ENCODE measurements around the gene GNG7.
"Not testable (repeated sequence)": the region's sequence is repeated elsewhere in the genome, so short reads cannot be mapped to it uniquely, and the experiment has no call there.

Gene GNG7

DNA sequence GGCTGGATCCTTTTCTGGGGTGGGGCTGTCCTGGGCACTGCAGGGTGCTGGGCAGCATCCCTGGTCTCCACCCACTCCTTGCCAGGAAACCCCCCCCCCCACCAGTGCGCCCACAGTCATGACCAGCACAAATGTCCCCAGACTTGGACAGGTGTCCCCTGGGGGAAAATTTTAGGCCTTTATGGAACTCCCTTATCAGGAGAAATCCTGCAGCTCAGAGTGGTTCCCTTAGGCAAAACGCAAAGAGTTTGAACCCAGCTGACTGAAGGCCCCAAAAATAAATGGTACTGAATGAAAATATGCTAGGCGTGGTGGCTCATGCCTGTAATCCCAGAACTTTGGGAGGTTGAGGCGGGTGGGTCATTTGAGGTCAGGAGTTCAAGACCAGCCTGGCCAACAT is 174.8 kb downstream of the GNG7 start:
- no peak for DNase-seq

DNA sequence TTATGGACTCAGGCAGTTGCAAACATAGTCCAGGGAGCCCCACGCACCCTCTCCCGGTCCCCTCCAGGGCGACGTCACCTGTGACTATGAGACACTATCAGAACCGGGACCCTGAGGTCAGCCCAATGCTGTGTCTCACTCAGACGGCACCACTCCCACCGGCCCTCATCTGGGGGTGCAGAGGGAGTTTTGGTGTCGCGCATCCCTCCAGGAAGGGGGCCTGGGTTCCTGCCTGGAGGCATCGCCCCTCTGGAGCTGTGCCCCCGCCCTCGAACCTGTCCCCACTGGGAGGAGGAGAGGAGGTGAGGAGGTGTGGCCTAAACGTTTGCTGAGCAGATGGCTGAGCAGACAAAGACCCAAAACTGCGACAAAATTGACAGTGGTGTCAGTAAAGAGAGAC is 175.3 kb downstream of the GNG7 start:
- no peak for DNase-seq

DNA sequence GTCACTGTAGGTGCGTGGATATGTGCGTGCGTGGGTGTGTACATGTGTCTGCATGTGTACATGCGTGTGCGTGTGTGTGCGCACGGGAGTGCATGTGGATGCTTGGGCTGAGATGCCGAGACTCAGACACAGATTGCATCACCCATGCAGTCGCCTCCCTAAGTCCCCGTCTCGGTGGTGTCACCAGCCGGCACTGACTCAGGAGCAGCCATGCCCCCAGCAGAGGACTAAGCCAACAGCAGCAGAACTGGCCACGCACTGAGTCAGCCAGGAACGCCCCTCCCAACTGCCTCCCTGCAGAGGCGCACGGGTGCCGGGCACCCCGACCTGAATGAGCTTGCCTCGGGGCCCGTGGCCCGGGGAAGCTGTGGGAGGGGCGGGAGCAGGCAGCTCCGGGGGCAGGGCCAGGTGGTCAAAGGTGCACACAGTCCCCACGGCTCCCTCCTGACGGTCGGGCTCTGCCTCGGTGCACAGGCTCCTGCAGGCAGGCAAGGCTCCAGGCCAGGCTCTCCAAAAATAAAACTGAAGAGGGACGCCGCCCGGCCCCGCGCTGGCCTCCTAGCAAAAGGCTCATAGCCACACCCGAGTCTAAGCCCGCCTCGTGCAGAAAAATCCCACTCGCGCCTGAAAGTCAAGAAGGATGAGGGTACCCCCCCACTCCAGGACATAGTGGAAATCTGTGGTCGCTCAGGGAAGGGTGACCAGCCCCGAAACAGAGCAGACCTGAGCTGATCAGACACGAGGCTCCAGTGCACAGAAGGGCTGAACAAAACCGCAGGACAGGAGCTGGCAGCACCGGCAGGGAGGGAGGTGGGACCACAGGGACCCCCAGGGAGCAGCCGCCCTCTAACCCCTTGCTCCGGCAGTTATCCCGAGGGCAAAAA is 177.4 kb downstream of the GNG7 start:
- no peak for DNase-seq

DNA sequence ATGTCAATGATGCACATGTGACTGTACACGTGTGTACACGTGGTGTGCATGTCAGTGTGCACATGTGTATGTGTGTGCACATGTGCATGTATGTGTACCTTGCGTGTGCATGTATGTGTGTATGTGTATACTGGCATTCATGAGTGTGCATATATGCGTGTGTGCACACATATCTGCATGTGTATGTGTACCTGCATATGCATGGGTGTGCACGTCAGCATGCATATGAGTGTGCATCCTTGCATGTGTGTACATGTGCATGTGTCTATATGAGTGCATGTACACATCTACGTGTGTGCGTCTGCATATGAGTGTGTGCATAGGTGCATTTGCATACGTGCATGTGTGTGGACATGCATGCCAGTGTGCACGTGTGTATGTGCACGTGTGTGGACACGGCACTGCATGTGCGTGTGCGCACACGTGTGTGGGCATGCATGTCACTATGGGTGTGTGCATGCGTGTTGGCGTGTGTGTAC is 178.1 kb downstream of the GNG7 start:
- no peak for DNase-seq

GRCh38 chr19:2523630-2524311 is 178.7 kb downstream of the GNG7 start:
- DNase-seq: no peak

DNA sequence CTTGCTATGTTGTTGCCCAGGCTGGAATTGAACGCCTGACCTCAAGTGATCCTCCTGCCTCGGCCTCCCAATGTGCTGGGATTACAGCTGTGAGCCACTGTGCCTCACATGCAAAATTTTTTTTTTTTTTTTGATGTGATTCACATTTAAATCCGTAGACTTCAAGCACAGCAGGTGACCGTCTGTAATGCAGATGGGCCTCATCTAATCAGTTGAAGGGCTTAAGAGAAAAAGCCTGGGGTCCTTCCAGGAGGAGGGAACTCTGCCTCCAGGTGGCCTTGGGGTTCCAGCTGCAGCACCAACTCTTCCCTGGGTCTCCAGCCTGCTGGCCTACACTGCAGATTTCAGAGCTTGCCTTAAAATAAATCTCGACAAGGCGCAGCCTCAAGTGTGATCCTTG is 183.0 kb downstream of the GNG7 start:
- no peak for DNase-seq

DNA sequence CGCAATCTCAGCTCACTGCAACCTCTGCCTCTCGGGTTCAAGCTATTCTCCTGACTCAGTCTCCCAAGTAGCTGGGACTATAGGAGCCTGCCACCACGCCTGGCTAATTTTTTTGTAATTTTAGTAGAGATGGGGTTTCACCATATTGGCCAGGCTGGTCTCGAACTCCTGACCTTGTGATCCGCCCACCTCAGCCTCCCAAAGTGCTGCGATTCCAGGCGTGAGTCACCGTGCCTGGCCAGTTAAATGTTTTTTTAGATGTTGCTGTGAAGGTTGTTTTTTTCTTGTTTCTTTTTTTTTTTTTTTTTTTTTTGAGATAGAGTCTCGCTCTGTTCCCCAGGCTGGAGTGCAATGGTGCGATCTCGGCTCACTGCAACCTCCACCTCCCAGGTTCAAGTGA is 183.6 kb downstream of the GNG7 start:
- not testable (repeated sequence) for DNase-seq

DNA sequence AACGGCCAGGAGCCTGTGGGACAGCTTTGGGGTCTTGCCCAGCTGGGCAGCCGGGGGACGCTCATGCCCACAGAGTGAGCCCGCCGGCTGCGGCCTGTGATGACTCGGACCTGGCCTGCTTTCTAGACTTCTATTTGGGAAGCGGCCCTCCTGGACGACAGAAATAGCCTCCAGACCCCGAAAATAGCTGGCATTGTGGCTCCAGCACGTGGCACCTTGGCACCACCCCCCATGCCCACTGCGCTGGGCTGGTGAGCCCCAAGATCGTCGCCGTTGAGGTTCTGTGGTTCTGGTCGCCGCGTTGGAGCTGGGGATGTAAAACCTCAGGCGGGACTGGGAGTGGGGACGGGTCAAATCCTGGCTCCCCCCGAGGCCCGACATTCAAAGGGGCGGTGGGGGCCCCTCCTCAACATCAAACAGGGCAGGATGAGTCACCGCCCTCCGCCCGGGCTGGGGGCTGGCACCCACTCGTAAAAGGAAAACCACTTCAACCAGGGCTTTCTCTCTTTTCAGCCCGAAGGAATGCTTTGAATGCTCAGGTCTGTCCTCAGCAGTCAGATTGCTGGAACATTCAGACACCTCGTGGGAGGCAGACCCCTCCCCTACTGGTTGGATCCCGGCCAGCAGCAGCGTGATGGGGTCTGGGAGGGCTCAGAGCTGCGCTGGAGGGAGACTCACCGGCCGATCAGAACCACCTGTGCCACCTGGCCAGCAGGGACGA is 184.5 kb downstream of the GNG7 start:
- no peak for DNase-seq

DNA sequence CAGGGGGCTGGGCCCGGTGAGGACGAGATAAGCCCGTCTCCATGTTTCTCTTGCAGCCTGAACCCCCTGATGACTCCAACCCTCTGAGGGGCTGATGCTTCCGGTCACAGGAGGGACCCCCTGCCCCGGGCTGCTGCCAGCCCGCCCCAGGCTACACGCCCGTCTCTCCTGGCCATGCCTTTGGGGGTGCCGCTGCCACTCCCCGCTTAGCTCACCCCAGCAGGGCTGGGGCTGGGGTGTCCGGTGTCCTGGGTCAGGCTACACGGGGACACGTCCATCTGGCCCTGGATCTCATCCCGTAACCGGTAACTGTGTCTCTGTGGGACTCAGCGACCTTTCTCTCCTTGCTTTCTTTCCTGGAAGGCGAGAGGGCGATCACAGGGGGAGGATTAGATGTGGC is 185.8 kb downstream of the GNG7 start:
- no peak for DNase-seq

- DNase-seq: no peak
Observed at GRCh38 chr19:2514981-2515518, 187.4 kb downstream of the GNG7 start.

- DNase-seq: no peak
Observed at GRCh38 chr19:2512523-2513431, 189.7 kb downstream of the GNG7 start.

DNA sequence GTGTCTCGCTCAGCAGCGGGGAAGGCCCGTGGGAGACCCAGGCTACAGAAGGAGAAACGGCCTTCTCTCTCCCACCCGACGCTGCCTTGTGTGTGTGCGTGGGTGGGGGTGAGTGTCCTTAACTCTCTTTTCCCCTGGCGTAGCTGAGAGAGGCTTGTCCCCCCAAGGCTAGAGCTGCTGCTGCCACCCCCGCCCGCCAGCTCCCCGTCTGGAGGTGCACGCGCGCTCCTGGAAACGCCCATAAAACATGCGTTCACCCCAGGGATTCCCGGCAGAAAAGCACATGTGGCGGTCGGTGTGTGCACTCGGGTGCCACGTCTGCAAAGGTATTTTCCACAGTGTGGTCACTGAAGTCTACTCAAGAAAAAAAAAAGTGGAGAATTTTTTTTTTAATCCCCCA is 190.5 kb downstream of the GNG7 start:
- DNase-seq: no peak

DNA sequence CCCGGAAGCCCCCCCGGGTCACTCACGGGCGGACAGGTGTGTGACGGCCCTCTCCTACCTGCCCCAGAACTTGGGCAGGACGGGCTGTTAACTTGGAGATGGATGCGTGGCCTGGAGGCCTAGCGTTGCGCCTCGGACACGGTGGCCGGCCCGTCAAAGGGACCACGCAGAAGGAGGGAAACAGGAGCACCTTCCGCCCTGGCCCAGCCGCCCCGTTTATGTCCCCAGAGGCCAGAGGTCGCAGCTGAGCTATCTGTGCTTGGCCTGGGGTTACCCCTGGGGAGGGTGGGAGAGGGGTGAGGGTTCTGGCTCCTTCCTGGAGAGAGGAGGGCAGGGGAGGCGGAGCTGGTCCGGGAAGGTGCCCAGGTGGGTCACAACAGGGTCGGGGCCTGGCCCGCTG is 190.9 kb downstream of the GNG7 start:
- no peak for DNase-seq

DNA sequence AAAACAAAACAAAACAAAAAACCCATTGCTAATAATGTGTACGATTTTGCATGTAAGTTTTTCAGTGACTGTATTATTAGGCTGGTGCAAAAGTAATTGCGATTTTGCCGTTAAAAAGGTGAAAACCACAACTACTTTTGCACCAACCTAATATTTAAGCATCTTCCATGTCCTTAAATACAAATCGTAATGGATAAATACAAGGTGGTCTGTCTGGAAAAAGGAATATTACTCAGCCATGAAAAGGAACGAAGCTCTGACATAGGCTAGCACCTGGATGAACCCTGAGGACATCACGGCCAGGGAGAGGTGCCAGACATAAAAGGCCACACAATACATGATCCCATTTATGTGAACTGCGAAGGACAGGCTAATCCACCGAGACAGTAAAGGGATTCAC is 193.4 kb downstream of the GNG7 start:
- no peak for DNase-seq

DNA sequence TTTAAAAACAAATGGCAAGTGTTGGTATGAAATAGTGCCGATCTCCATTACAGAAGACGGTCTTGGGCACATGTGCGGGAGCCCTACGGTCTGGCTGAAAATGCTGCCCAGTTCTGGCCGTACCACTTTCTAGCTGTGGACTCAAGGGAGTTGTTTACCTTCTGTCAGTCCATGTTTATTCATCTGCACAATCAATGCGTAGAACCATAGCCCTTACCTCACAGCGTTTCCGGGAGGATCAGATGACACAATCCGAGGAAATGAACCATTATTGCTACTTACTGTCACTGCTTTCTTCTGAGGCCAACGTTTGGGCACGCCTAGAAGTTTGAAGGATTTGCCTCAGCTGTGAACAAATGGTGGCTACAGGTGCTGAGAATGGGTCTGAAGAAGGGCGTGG is 195.4 kb downstream of the GNG7 start:
- peak; percentile 38 for DNase-seq

- not testable (repeated sequence) for DNase-seq
Observed at GRCh38 chr19:2506656-2507055, 195.8 kb downstream of the GNG7 start.

DNA sequence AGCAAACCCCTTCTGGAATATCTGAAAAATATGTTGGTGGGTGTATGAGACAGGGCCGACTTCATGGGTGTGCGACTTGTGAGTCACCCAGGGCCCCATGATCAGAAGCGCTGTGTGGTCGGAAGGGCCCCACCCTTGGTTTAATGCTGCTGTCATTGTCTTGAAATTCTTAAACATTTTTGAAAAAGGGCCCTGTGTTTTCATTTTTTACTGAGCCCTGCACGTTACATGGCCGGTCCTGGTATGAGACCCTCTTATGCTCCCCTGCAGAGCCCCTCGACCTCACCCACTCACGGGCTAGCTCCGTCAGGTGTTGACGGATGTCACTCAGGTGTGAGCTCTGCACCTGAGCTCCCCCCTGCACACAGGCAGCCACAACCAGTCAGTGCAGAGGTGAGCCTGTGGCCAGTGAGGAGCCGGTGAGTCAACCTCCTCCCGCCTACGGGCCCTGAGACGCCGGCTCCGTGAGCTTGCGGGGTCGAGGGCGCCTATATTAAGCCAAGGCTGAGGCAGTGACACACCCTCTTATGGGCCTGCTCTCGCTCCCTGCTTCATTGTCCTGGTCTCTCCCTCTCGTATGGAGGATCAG is 198.9 kb downstream of the GNG7 start:
- DNase-seq: peak; percentile 35

GRCh38 chr19:2500841-2501261 is 201.6 kb downstream of the GNG7 start:
- DNase-seq: no peak

GRCh38 chr19:2500156-2500555 is 202.3 kb downstream of the GNG7 start:
- DNase-seq: no peak

DNA sequence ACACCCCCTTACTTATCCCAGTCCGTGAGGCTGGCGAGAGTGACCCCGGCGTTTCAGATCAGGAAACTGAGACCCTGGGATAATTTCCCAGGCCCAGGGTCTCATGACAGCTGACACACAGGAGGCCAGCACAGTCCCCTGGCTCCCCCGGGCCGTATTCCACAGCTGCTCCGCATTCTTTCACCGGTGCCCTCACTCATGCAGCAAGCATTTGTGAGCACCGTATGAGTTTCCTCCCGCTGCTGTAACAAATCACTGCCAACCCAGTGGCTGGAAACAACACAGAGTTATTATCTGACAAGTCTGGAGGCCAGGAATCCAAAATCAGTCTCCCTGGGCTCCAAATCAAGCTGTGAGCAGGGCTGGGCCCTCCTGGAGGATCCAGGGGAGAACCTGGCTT is 205.3 kb downstream of the GNG7 start:
- no peak for DNase-seq

- no peak for DNase-seq
Observed at GRCh38 chr19:2495651-2496316, 206.7 kb downstream of the GNG7 start.

Measured in activated CD4-positive, alpha-beta T cell treated with anti-CD3 and anti-CD28 coated beads, Interleukin-2, Interleukin-6, amounts not matched to agents 100 ng/mL and 50 ng/mL, durations not matched to agents 16 hours and 8 hours (primary cell).